Panc1 (cell line): ENCODE results near the gene HILPDA. TPM values are rescaled to one million over a fixed set of nuclear protein-coding genes. Genes with fewer than 3 reads are reported as not detected.

Experiments used
- ATAC-seq: fragments of 200-7000 bp; cut with Tn5 transposase; 2 replicates; pipeline ENCODE4 v1.9.1; 2020; ENCODE audit warnings: mild to moderate bottlenecking, moderate library complexity
- BruUV-seq: library from RNA; stranded (reverse); fragments of 400-500 nt; replicated peaks from 2 replicates; lab custom pipeline; 2021; lab: Mats Ljungman, UMichigan
- CTCF ChIA-PET: fragments of 300-600 bp; sonication (Branson Sonifier 250); formaldehyde crosslinking; loops from one replicate; lab custom pipeline; 2022; ENCODE audit warnings: antibody characterized with exemption; lab: Charles Lee
- POLR2A ChIA-PET: fragments of 300-600 bp; sonication (Branson Sonifier 250); formaldehyde crosslinking; loops from one replicate; lab custom pipeline; 2022; ENCODE audit warnings: antibody characterized with exemption; lab: Charles Lee
- DNase-seq: peaks from one replicate; pipeline ENCODE4 v3.0.0-alpha.2; 2010; ENCODE audit warnings: low read depth, low spot score
- H3K27ac ChIP-seq: 2 replicates; pipeline ENCODE4 v1.5.1; 2011; ENCODE audit warnings: mild to moderate bottlenecking, low read length, inconsistent platforms
- H3K27me3 ChIP-seq: fragments of 200-500 bp; sonication (Bioruptor generic); 2 replicates; pipeline ENCODE4 v1.6.0; 2014; ENCODE audit warnings: low read length, inconsistent platforms; ENCODE audit not compliant: control insufficient read depth, insufficient read depth
- H3K36me3 ChIP-seq: fragments of 200-500 bp; sonication (Bioruptor generic); 2 replicates; pipeline ENCODE4 v1.5.1; 2014; ENCODE audit warnings: inconsistent platforms, mild to moderate bottlenecking, low read length, moderate library complexity; ENCODE audit not compliant: control insufficient read depth, insufficient read depth
- H3K4me1 ChIP-seq: 2 replicates; pipeline ENCODE4 v1.5.1; 2011; ENCODE audit warnings: inconsistent platforms, mild to moderate bottlenecking, low read length, moderate library complexity; ENCODE audit not compliant: control insufficient read depth, insufficient read depth
- H3K4me3 ChIP-seq, 2 experiments: 2 replicates each; pipeline ENCODE4 v1.5.1; 2011 to 2012; ENCODE audit warnings: low read depth in 2 of 2, low read length in 2 of 2, mild to moderate bottlenecking in 2 of 2, inconsistent platforms in 1 of 2, moderate library complexity in 1 of 2
- H3K9me3 ChIP-seq: fragments of 200-500 bp; sonication (Bioruptor generic); 2 replicates; pipeline ENCODE4 v1.5.1; 2014; ENCODE audit warnings: low read depth, mild to moderate bottlenecking, inconsistent platforms, low read length, moderate library complexity; ENCODE audit not compliant: control insufficient read depth, insufficient read depth
- POLR2AphosphoS5 ChIP-seq: IDR thresholded peaks from 2 replicates; pipeline ENCODE4 v1.6.1; 2012; ENCODE audit warnings: mild to moderate bottlenecking, low read depth, low read length, moderate library complexity
- SIN3A ChIP-seq: IDR thresholded peaks from 2 replicates; pipeline ENCODE4 v1.6.1; 2012; ENCODE audit warnings: low read depth, mild to moderate bottlenecking, low read length, moderate library complexity, borderline replicate concordance; ENCODE audit not compliant: insufficient read depth
- TCF7L2 ChIP-seq: IDR thresholded peaks from 2 replicates; pipeline ENCODE4 v1.6.1; 2011; ENCODE audit warnings: mild to moderate bottlenecking, low read depth, low read length, inconsistent platforms
- in situ Hi-C: cut with HindIII; loops from 2 replicates; pipeline ENCODE4 v1.10.0; 2016; ENCODE audit warnings: low sequenced_read_pairs, low pct_unique_long_range_greater_than_20kb
- intact Hi-C: fragments of 100-400 bp; cut with micrococcal nuclease; formaldehyde crosslinking; loops from one replicate; pipeline ENCODE4 v1.10.0; 2022; ENCODE audit not compliant: unreplicated experiment
- total RNA-seq: library from RNA; stranded (reverse); gene quantifications from one replicate; pipeline ENCODE4 v1.2.1, GENCODE V29; 2021; ENCODE audit not compliant: unreplicated experiment
- TF ChIP-seq, protein P1 (sequence below), 2 experiments: IDR thresholded peaks; 2 replicates each; pipeline ENCODE4 v1.6.1; 2011 to 2012; ENCODE audit warnings: low read depth in 2 of 2, control low read depth in 1 of 2, low read length in 1 of 2, mild to moderate bottlenecking in 1 of 2, moderate library complexity in 1 of 2; ENCODE audit not compliant: insufficient read depth in 1 of 2
- TF ChIP-seq, protein P2 (sequence below): fragments of 450-650 bp; IDR thresholded peaks from 2 replicates; pipeline ENCODE4 v1.5.1; 2017; ENCODE audit warnings: mild to moderate bottlenecking

The HILPDA gene
- total RNA-seq, 1 experiment from 2014 or later, result 70.8 TPM

DNA sequence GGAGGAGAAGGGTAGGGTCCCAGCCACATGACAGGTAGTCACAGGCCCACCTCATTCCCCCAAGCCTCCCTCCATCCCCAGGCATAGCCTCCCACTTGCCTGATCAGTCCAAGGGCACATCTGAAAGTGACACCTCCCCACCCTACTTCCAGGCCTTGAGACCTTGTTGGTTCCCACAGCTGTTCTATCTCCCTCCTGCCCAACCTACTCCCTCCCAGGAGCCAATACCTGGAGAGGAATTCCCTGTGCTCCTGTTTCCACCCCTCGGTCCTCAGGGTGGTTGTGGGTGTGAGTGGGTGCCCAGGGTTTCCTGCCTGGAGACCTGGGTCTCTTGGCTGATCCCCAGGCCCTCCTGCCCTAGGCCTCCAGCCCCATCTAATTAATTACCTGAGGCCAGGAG, 34.3 kb upstream of the HILPDA start:
- Histone ChIP-seq H3K9me3 (no peaks in the 10 kb centered on the region), H3K27me3 (no peaks in the 10 kb centered on the region), H3K4me1 (no peaks in the 10 kb centered on the region), H3K36me3 (no peaks in the 10 kb centered on the region), H3K27ac (no peak overlapping the region), H3K4me3 (no peak overlapping the region)
- intact Hi-C loops (no loop called here), in situ Hi-C loops (no loop called here)
- ChIA-PET POLR2A (no interaction called here), CTCF (no interaction called here)
- no TSS peak for BruUV-seq
- ATAC-seq (no peak), DNase-seq (no peak)
- TF ChIP-seq SIN3A (no peak), POLR2AphosphoS5 (no peak), TCF7L2 (no peak)
- TF ChIP-seq, protein P1, sequence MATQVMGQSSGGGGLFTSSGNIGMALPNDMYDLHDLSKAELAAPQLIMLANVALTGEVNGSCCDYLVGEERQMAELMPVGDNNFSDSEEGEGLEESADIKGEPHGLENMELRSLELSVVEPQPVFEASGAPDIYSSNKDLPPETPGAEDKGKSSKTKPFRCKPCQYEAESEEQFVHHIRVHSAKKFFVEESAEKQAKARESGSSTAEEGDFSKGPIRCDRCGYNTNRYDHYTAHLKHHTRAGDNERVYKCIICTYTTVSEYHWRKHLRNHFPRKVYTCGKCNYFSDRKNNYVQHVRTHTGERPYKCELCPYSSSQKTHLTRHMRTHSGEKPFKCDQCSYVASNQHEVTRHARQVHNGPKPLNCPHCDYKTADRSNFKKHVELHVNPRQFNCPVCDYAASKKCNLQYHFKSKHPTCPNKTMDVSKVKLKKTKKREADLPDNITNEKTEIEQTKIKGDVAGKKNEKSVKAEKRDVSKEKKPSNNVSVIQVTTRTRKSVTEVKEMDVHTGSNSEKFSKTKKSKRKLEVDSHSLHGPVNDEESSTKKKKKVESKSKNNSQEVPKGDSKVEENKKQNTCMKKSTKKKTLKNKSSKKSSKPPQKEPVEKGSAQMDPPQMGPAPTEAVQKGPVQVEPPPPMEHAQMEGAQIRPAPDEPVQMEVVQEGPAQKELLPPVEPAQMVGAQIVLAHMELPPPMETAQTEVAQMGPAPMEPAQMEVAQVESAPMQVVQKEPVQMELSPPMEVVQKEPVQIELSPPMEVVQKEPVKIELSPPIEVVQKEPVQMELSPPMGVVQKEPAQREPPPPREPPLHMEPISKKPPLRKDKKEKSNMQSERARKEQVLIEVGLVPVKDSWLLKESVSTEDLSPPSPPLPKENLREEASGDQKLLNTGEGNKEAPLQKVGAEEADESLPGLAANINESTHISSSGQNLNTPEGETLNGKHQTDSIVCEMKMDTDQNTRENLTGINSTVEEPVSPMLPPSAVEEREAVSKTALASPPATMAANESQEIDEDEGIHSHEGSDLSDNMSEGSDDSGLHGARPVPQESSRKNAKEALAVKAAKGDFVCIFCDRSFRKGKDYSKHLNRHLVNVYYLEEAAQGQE (IDR thresholded peaks at IDR 0.05; ENCODE audit: insufficient read depth in 1 of 2, low read depth in 2 of 2, low read length in 1 of 2), result no peak
- TF ChIP-seq, protein P2, sequence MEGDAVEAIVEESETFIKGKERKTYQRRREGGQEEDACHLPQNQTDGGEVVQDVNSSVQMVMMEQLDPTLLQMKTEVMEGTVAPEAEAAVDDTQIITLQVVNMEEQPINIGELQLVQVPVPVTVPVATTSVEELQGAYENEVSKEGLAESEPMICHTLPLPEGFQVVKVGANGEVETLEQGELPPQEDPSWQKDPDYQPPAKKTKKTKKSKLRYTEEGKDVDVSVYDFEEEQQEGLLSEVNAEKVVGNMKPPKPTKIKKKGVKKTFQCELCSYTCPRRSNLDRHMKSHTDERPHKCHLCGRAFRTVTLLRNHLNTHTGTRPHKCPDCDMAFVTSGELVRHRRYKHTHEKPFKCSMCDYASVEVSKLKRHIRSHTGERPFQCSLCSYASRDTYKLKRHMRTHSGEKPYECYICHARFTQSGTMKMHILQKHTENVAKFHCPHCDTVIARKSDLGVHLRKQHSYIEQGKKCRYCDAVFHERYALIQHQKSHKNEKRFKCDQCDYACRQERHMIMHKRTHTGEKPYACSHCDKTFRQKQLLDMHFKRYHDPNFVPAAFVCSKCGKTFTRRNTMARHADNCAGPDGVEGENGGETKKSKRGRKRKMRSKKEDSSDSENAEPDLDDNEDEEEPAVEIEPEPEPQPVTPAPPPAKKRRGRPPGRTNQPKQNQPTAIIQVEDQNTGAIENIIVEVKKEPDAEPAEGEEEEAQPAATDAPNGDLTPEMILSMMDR, result no peak

DNA sequence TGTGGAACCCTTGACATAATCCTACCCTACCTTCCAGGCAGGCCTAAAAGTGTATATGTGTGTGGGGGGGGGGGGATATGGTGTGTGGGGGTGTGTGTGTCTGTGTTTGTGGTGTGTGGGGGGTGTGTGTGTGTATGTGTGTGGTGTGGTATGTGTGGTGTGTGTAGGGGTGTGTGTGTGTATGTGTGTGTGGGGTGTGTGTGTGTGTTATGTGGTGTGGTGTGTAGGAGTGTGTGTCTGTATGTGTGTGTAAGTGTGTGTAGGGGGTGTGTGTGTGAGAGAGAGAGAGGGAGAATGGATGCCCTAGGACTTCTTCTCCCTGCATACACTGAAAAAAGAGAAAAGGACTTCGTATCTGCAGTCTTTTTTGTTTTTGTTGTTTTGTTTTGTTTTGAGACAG, 33.6 kb upstream of the HILPDA start:
- H3K9me3 ChIP-seq, result no peaks in the 10 kb centered on the region
- in situ Hi-C loops (no loop called here), intact Hi-C loops (no loop called here)
- ChIA-PET CTCF (interaction anchor here (0.6 kb wide), 1 partner anchor 52 kb away, joined by 5 read pairs; no protein-coding TSS in a partner anchor), POLR2A (interaction anchor here (0.7 kb wide), 1 partner anchor 42 kb away, joined by 3 read pairs; no protein-coding TSS in a partner anchor)
- H3K36me3 ChIP-seq, result no peaks in the 10 kb centered on the region
- H3K27ac ChIP-seq, result no peak overlapping the region
- no TSS peak for BruUV-seq
- DNase-seq (no peak), ATAC-seq (no peak)
- H3K27me3 ChIP-seq, result no peaks in the 10 kb centered on the region
- TF ChIP-seq SIN3A (no peak), TCF7L2 (no peak), POLR2AphosphoS5 (no peak)
- TF ChIP-seq, protein P1 (IDR thresholded peaks at IDR 0.05; ENCODE audit: insufficient read depth in 1 of 2, low read depth in 2 of 2, low read length in 1 of 2), result no peak
- TF ChIP-seq, protein P2, result no peak
- no peaks in the 10 kb centered on the region for H3K4me1 ChIP-seq
- H3K4me3 ChIP-seq, result no peak overlapping the region
